GM21717 (cell line): ENCODE measurements around the gene PNLIPRP2.

ENCODE experiments used
- ATAC-seq: cut with Tn5 transposase; IDR thresholded peaks from one replicate; pipeline ENCODE4 v1.9.1; 2021; ENCODE audit warnings: mild to moderate bottlenecking, moderate library complexity; ENCODE audit not compliant: unreplicated experiment

Gene PNLIPRP2

DNA sequence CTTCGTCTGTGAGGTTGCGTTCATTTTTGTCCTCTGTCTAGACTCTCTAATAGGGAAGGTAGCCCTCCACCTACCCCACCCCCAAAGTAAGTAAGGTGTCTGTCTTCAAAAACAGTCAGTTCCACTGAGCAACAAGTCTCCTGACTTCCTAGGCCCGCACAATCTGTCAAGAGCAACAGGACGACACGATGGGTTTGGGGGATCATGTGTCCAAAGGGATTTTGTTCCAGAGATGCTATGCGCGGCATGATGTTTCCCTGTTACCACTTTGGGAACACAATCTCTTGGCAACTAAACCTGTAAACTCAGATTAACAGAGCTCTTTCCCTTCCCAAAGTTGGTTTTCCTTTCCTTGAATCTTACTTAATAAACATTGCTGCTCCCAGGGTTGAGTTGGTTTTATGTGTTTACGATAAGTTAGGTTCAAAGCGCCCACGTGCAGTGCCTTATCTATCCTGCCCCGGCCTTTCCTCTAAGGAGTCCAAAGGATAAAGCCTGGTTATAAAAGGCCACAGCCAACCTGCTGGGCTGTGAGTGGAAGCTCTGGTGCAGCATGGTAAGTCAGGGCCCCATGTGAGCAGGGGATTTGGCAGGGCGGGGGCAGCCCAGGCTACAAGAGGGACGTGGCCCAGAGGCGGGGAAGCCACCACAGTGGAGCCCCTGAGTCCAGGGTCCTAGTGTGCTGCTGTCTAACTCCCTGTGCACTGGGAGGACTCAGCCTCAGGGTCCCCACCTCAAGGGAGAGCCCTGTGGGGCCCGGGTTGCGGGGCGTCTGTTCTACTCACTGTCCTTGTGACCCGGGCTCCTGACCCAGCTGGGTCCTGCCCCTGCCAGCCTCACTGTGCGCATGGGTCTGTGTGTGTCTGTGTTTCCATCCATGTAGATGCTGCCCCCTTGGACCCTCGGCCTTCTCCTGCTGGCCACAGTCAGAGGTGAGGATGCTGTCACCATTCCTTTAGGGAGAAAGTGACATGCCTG is at the start of gene PNLIPRP2:
PNLIPRP2 (plus strand) TSS at position 531 of the 978 bp plus-strand sequence.
- no peak for ATAC-seq

DNA sequence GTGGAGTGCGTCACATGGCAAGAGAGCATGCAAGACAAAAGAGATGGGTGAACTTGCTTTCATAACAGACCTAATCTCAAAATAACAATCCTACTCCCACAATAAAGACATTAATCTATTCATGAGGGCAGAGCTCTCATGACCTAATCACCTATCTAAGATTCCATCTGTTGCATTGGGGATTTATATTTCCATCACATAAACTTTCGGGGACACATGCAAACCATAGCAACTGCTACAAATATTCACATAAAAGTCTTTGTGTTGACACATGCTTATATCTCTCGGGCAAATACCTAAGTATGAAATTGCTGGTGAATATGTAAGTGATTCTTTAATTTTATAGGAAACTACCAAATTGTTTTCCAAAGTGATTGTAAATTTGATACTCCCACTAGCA is 46.0 kb upstream of the PNLIPRP2 start:
- no peak for ATAC-seq

DNA sequence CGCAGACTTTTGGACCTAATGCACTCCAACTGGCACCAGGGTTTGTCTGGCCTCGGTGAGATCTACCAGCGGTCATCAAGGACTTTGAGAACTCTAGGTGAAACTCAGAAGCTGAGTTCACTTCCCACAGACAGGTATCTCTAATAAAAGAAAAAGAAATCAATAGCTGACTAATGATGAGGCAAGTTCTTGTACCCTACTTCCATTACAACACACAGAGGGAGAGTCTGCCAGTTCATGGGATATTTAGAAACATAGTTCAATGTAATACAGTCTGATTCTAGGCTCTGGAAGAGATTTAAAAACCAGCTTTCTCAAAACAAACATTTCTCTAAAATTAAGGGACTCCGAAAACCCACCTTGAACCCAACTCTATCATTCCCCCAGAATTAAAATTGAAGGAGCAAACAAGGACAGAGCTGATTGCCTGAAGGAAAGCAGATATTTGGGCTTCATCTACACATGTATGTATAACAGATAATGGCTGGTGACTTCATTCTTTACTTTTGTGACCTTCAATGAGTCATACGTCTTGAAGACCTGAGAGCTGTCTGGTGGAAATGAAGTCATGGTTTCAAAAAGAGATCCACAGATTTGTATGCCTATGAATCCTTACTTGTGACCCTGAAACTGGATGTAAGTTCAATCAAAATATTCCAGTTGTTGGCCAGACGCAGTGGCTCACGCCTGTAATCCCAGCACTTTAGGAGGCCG is 32.7 kb upstream of the PNLIPRP2 start:
- ATAC-seq, result no peak

DNA sequence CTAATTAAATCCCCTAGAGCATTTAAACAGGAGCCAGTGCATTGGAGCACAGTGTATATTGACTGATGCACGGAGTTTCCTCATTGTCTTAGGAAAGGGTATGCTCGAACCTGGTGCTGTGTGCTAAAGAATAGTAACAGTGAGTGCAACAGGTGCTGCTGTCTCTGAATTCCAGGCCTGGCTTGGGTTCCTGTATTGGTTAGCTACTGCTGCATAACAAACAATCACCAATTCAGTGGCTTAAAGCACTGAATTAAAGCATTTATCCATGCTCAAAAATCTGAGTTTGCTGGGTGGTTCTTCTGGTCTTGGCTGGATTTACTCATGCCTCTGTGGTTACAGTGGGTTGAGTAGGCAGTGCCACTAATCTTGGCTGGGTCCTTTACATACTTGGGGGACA is 31.8 kb upstream of the PNLIPRP2 start:
- ATAC-seq, result no peak

DNA sequence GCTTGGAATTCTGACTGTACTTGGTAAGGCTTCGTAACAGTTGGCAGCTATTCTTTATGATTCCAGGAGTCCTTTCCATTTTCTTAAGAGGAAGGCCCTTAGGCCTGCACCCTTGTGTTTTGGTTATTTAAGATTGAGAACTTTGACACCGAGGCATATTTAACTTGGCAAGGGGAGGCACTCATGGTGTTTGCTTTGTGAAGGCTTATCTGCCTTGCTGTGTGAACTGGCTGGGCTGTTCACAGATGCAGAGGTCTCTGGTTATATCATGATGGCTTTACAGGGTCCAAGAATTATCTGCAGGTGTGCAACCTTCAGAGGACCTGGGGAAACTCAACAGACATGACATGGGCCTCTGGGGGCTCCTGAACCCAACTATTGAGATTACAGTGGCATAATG is 30.8 kb upstream of the PNLIPRP2 start:
- no peak for ATAC-seq

DNA sequence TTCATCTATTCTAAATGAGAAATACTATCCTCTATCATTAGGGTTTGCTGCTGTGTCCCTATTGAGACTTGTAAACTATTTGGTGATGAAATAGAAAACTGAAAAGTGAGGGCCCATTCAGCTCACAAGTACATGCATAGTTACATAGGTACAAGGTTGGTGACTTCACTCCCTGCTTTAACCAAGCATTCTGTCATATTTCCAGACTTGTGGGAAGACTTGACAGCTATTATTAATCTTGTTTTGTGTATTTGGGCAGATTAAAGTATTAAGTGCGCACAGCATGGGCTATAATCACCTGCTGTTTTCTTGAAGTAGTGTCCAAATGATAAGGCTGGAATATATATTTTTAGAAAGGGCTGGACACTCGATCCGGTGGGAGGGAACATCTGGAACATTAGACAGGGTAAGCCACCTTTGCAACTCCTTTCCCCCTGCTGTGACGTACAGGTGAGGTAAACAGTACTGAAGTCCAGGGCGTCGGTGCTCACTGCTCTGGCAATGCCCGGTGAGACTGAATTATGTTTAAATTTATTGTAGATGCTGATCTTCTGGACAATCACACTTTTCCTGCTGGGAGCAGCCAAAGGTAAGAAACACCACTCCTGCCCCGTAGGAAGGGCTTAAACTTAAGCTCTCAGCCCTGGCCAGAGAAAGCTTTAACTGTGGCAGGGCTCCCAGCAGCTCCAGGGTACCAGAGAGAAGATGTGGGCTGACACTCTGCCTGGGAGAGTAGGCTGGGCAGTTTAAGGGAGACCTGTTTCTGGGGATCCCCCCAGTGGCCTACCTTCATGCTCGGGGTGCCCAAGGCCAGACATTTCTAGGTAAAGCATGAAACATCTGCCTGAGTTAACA is 29.9 kb upstream of the PNLIPRP2 start, which contains the start of gene PNLIPRP1:
PNLIPRP1 (plus strand) TSS at position 370 of the 855 bp plus-strand sequence; CDS start at position 541, 171 bp downstream.
- no peak for ATAC-seq

DNA sequence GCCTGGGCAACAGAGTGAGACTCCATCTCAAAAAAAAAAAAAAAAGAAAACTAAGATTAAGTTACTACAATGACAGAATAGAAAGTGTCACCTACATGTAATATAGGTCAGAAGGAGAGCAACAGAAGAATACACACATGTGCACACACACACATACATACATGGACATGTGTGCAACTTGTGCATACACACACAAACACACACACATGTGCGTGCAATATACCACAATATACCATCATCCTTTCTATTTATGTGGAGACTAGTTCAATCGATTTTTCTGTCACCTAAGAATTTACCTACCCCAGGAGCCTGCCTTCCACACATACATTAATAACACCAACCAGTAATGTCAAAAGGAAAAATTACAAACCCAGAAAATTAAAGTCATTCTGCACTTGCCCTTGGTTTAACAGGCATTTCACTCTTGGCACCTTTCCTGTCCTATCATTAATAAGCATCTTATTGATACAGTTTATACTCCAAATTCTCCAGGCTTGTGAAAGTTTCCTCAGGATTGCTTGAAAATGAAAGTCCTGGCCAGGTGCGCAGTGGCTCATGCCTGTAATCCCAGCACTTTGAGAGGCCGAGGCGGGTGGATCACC is 27.5 kb upstream of the PNLIPRP2 start:
- ATAC-seq, result no peak

DNA sequence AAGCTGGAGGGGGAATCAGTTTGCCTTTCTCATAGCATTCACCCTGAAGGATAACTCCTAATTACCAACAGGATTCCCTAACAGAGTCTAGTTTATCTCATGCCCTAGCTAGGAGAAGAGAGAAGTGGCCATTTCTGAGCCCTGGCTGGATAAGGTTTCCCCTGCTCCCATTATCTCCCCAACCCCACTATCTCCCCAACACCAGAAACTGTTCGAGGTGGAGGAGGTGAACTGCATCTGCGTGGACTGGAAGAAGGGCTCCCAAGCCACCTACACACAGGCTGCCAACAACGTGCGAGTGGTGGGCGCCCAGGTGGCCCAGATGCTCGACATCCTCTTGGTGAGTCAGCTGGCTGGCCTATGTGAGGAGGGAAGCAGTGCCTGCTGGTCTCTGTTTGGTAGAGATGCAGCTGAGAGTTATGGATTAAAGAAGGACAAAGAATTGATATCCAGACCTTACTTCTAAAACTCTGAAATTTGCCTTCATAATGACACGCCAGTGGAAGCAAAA is 26.2 kb upstream of the PNLIPRP2 start:
- no peak for ATAC-seq

DNA sequence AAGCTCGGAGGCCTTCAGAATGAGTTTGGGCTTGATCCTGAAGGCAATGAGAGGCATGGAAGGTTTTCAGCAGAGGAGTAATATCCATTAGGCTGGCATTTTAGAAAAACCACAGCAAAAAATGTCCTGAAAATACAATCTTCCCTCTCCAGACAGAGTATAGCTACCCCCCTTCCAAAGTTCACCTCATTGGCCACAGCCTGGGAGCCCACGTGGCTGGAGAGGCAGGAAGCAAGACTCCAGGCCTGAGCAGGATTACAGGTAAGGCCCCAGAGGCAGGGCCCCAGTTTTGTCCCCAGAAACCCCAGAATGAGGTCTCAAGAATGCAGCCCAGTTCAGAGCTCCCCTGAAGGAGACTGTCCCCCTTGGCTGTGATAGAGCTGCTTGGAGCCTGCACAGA is 24.7 kb upstream of the PNLIPRP2 start:
- no peak for ATAC-seq

DNA sequence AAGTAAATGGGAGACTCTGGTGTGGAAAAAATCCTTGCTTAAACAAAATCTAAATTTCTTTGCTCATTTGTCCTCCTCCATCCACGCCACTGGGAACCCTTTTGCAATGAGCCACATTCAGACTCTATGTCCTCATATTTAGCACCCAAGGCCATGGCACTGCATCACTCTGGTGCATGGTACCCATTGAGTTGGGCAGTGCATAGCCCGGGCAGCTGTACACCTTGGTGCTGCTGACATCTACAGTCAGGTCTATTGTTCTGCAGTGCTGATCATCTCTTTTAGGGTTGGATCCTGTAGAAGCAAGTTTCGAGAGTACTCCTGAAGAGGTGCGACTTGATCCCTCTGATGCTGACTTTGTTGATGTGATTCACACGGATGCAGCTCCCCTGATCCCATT is 23.2 kb upstream of the PNLIPRP2 start:
- no peak for ATAC-seq

DNA sequence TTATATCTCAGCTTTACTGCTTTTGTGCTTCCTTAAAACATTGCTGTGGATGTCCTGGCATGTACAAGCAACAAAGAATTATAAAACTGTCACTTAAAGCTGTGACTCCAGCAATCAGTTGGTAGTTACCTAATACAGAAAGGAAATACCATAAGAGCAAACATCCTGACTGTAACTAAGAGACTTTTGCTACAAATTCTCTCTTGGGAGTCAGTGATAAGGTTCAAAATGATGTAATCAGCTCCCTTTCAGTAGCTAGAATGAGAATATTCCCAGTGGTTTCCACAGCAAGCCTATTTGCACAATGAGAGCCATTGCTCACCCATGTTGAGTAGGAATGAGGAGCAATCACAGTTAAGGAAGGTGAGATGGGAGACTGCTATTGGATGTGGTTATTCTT is 22.4 kb upstream of the PNLIPRP2 start:
- no peak for ATAC-seq

DNA sequence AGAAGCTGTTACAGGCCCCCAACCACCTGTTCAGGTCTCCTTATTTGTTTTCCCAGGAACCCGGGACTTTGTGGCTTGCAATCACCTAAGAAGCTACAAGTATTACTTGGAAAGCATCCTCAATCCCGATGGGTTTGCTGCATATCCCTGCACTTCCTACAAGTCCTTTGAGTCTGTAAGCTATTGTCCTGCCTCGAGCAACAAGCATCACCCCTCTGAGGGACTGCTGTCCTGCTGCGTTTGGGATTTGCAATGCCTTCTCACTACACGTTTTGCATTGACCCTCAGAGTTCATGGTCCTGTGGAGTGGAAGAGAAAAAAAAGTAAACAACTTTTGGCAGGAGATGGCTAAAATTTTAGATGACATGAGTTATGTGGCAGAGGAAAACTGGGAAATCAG is 20.8 kb upstream of the PNLIPRP2 start:
- ATAC-seq, result no peak

DNA sequence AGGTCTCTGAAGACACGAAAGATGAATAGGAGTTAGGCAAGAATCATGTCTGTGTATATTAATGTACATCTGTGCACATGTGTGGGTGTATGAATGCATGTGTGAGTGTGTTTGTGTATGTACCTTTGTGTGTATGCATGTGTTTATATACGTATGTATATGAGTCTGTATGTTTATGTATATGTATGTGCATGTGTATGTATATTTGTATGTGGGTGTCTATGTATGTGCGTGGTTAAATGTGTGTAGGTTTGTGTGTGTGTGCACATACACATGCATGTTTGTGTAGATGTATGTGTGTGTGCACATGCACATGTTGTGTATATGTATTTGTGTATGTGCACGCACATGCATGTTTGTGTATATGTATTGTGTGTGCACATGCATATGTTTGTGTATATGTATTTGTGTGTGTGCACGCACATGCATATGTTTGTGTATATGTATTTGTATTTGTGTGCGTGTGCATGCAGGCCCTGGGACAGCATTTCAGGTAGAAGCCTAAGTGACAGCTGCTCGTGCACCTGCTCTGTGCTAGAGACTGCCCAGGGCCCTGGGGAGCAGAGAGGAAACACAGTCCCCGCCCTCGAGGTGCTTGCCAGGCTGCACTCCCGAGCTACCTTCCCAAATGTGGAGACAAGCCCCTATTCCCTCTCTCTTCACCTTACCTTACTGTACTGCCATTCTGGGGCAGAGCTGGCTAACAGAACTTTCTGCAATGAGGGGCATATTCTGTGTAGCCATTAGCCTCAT is 17.9 kb upstream of the PNLIPRP2 start:
- no peak for ATAC-seq

DNA sequence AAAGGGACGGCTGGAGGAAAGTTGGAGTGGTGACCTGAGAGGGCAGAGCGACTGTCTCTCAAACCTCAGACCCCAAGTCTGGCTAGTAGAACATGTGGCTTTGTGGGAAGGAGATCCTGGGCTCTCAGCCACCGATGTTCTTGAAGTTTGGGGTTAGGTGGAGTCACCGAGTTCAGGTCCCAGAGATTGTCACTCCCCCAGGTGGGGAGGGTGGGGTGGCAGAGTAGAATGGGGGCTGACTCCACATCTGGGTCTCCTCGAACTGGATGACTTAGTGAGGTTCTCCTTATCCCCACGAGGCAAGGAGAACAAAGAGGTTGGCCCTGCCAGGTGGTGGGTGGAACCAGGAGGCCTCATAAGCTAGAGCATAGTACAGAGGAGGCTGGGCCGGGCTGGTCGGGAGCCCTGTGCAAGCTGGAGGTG is 14.7 kb upstream of the PNLIPRP2 start:
- no peak for ATAC-seq

DNA sequence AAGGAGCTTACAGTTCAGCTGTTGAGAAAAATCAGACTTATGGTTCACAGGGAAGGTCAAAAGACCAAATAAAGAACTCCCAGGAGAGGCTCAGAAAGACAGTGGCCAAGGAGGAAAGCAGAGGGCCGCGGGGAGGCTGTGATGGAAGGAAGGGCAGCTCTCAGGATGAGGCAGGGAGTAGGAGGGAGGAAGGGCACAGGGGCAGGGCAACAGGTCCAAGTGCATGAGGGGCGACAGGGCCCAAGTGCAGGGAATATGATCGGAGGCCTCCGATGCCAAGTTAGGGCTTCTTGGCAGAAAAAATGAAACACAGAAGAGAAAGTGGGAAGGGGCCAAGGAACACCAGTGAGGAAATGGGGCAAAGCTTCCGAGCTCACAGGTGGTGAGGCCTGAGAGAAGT is 13.4 kb upstream of the PNLIPRP2 start:
- ATAC-seq, result no peak

DNA sequence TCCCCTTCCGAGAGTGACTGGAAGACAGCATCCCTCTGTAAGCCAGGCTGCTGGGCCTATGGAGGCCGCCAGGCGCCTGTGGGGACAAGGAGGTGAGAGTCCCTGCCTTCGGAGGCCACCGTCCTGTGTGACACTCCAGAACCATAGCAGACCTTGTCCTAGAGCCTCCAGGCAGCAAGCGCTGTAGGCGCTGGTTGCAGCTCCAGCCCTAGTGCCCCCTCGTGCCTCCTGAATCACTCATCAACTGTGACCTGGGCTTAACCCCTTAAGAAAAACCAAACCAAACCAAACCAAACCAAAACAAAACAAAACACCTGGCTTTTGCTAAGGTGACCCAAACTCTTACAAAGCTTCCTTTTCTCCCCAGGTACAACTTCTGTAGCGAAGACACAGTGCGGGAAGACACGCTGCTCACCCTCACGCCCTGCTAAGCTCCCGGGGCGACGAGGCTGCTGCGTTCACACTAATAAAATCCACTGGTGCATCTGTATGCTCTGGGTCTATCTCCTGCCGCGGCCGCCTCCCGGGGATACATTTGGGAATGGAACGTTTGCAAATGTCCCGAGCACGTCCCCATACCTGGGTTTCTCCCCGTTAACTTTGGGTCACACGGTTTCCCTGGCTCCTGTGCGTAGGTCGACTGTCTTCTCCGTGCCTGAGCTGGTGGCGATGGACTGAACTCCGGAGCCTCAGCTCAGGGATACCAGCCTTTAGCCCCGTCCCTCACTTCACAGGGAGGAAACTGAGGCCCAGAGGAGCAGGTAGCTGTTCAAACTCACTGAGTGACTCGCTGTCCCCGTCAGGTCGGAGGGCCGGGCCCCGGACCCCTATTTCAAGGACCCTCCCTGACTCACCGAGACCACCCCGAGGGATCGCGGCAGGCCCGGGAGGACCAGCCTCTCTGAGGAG is 11.8 kb upstream of the PNLIPRP2 start:
- no peak for ATAC-seq

DNA sequence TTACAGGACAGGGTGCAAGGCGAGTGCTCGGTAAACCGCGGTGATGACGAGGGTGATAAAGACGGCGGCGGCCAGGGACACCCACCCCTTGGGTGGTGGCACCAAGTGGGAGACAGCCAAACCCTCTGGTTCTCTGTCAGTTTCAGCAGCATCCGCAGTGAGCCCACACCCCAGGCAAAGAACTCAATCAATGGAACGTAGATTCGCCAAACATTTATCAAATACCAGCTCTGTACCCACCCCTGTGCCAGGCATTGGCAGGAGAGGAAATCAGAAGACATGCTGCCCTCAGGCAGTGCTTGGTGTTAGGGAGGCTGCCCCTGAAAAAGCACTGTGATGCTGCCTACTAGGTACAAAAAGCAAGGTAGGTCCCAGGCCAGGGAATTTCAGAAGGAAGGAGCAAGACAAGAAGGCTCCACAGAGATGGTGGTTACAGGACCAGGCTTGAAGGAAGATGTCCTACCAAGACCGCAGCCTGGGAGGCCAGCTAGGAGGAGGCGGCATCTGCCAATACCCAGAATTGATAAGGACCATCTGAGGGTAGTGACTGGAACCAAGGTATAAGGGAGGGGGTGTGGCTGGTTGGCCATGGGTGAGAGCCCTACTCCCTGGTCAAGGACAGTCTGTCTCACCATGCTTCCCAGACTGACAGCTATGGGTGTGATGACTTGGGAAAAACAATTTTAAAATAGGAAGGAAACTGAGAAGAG is 10.2 kb upstream of the PNLIPRP2 start:
- ATAC-seq, result no peak

DNA sequence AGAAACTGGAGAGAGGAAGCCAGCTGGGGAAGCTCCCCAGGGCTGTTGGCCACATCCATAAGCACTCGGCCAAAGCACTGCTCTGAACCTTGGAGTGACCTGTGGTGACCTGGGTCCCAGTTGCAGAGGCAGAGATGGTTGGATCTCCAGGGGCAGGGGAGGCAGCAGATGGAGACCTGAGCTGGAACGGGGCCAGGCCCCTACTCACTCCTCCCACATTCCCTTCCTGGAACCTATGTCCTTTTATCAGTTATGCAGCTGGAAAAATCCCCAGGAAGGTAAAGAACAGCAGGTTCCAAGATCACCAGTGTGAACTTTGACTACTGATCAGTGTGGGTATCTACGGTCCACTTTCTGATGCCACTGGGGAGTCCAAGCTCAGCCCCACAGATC is 9.6 kb upstream of the PNLIPRP2 start:
- no peak for ATAC-seq
